MM.1S (cell line): ENCODE measurements around the gene MAPK6.

ENCODE experiments used
- DNase-seq: peaks from one replicate; pipeline ENCODE4 v3.0.0-alpha.2; 2015
- H2AFZ ChIP-seq: fragments of 300-600 bp; sonication (generic); 2 replicates; pipeline ENCODE4 v1.6.0; 2016; ENCODE audit warnings: antibody characterized with exemption, low read length
- H3F3A ChIP-seq: fragments of 300-600 bp; sonication (generic); 2 replicates; pipeline ENCODE4 v1.6.1; 2016; ENCODE audit warnings: mild to moderate bottlenecking, antibody characterized with exemption, low read length, moderate library complexity, mixed read lengths; ENCODE audit not compliant: insufficient read depth
- H3K27ac ChIP-seq: fragments of 300-600 bp; sonication (generic); 2 replicates; pipeline ENCODE4 v1.5.1; 2016; ENCODE audit warnings: mild to moderate bottlenecking, low read length
- H3K27me3 ChIP-seq: fragments of 300-600 bp; sonication (generic); replicated peaks from 2 replicates; pipeline ENCODE4 v1.6.0; 2016; ENCODE audit warnings: low read length; ENCODE audit not compliant: insufficient read depth
- H3K36me3 ChIP-seq: fragments of 300-600 bp; sonication (generic); replicated peaks from 2 replicates; pipeline ENCODE4 v1.6.1; 2016; ENCODE audit warnings: mild to moderate bottlenecking, low read length, mixed read lengths; ENCODE audit not compliant: insufficient read depth
- H3K4me1 ChIP-seq: fragments of 300-600 bp; sonication (generic); 2 replicates; pipeline ENCODE4 v1.6.1; 2016; ENCODE audit warnings: low read length, mixed read lengths
- H3K4me2 ChIP-seq: fragments of 300-600 bp; sonication (generic); 2 replicates; pipeline ENCODE4 v1.6.0; 2016; ENCODE audit warnings: low read depth, low read length
- H3K4me3 ChIP-seq: fragments of 300-600 bp; sonication (generic); 2 replicates; pipeline ENCODE4 v1.5.1; 2016; ENCODE audit warnings: low read length, mixed read lengths
- H3K79me2 ChIP-seq: fragments of 300-600 bp; sonication (generic); 2 replicates; pipeline ENCODE4 v1.6.1; 2016; ENCODE audit warnings: mixed run types, low read length, mixed read lengths
- H3K9ac ChIP-seq: fragments of 300-600 bp; sonication (generic); 2 replicates; pipeline ENCODE4 v1.6.1; 2016; ENCODE audit warnings: low read length, mixed read lengths
- H3K9me2 ChIP-seq: fragments of 300-600 bp; sonication (generic); replicated peaks from 2 replicates; pipeline ENCODE4 v1.6.1; 2016; ENCODE audit warnings: mild to moderate bottlenecking, low read length, mixed read lengths; ENCODE audit not compliant: insufficient read depth
- H3K9me3 ChIP-seq: fragments of 300-600 bp; sonication (generic); replicated peaks from 2 replicates; pipeline ENCODE4 v1.6.1; 2016; ENCODE audit warnings: mild to moderate bottlenecking, low read length, mixed read lengths; ENCODE audit not compliant: insufficient read depth
- H4K20me1 ChIP-seq: fragments of 300-600 bp; sonication (generic); 2 replicates; pipeline ENCODE4 v1.6.1; 2016; ENCODE audit warnings: mild to moderate bottlenecking, low read length, moderate library complexity, mixed read lengths; ENCODE audit not compliant: insufficient read depth
- EZH2 ChIP-seq: fragments of 300-600 bp; sonication (generic); optimal IDR thresholded peaks from 2 replicates; pipeline ENCODE3; 2017; ENCODE audit warnings: low read depth, mild to moderate bottlenecking, antibody characterized with exemption, low read length, mixed read lengths
- EZH2phosphoT487 ChIP-seq: fragments of 300-600 bp; sonication (generic); IDR thresholded peaks from 2 replicates; pipeline ENCODE4 v1.6.1; 2018; ENCODE audit warnings: antibody characterized with exemption, low read length
- TF ChIP-seq, protein P1 (sequence below): fragments of 300-600 bp; sonication (generic); IDR thresholded peaks from 2 replicates; pipeline ENCODE4 v1.5.1; 2016; ENCODE audit warnings: antibody characterized with exemption, low read length, mixed read lengths

Gene MAPK6

DNA sequence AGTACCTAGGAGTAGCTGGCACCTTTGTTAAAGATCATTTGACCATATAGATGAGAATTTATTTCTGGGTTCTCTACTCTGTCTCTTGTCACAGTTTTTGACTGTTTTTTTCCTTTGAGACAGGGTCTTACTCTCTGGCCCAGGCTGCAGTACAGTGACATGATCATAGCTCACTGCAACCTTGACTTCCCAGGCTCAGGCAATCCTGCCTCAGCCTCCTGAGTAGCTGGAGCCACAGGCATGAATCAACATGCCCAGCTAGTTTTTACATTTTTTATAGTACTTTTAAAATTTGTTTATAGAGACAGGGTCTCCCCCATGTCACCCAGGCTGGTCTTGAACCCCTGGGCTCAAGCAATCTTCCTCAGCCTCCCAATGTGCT, 48.5 kb downstream of the MAPK6 start:
- H3K27me3 ChIP-seq = no peaks in the 10 kb centered on the region
- no peak overlapping the region for H2AFZ ChIP-seq
- H3K9me3 ChIP-seq = no peaks in the 10 kb centered on the region
- no peak overlapping the region for H3K9ac ChIP-seq
- H3K4me2 ChIP-seq = no peak overlapping the region
- peaks cover 7% of the 10 kb centered on the region; the same call in 1 of the 2 replicates for H3K36me3 ChIP-seq
- no peak for DNase-seq
- H3F3A ChIP-seq = peaks cover 5% of the 10 kb centered on the region; the same call in 1 of the 2 replicates
- H3K27ac ChIP-seq = no peak overlapping the region
- H4K20me1 ChIP-seq = no peaks in the 10 kb centered on the region
- TF ChIP-seq, protein P1, sequence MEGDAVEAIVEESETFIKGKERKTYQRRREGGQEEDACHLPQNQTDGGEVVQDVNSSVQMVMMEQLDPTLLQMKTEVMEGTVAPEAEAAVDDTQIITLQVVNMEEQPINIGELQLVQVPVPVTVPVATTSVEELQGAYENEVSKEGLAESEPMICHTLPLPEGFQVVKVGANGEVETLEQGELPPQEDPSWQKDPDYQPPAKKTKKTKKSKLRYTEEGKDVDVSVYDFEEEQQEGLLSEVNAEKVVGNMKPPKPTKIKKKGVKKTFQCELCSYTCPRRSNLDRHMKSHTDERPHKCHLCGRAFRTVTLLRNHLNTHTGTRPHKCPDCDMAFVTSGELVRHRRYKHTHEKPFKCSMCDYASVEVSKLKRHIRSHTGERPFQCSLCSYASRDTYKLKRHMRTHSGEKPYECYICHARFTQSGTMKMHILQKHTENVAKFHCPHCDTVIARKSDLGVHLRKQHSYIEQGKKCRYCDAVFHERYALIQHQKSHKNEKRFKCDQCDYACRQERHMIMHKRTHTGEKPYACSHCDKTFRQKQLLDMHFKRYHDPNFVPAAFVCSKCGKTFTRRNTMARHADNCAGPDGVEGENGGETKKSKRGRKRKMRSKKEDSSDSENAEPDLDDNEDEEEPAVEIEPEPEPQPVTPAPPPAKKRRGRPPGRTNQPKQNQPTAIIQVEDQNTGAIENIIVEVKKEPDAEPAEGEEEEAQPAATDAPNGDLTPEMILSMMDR = no peak
- TF ChIP-seq EZH2phosphoT487 (no peak), EZH2 (no peak)
- no peak overlapping the region for H3K4me3 ChIP-seq
- no peaks in the 10 kb centered on the region for H3K9me2 ChIP-seq
- H3K79me2 ChIP-seq = no peaks in the 10 kb centered on the region
- peaks cover 13% of the 10 kb centered on the region for H3K4me1 ChIP-seq

DNA sequence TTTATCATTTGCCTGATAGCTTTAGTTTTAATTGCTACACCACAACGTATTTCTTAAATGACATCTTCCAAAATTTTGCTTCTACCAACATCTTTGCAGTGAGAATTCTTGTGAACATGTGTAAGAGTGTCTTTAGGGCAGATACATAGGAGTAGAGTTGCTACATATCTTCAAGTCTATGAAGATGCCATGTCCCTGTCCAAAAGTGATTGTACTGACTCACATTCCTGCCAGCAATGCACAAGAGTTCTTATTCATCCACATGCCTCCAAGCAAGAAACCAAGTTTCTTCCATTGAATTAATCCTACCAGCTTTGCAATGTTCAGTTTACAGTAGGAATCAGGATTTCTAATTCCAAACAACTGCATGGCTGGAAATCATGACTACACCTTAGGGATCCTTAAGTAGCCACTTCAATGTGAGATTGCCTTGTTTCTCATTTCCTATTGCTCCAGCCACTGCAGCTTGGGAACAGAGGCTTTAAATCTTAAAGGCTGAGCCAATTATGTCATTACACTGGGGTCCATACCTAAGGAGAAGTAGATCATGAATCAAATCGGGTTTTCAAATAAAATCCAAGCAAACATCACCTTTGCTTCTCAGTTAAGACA, 49.1 kb downstream of the MAPK6 start:
- Histone ChIP-seq H3K36me3 (peaks cover 5% of the 10 kb centered on the region; the same call in 1 of the 2 replicates), H3K4me3 (no peak overlapping the region), H3K9me2 (no peaks in the 10 kb centered on the region), H3K9ac (no peak overlapping the region), H3K79me2 (no peaks in the 10 kb centered on the region), H3K4me1 (peaks cover 13% of the 10 kb centered on the region), H2AFZ (no peak overlapping the region), H3K27me3 (no peaks in the 10 kb centered on the region), H4K20me1 (no peaks in the 10 kb centered on the region), H3K4me2 (no peak overlapping the region), H3K27ac (no peak overlapping the region), H3K9me3 (no peaks in the 10 kb centered on the region), H3F3A (peaks cover 5% of the 10 kb centered on the region; the same call in 1 of the 2 replicates)
- DNase-seq = no peak
- no peak for TF ChIP-seq EZH2
- TF ChIP-seq, protein P1 = no peak
- no peak for TF ChIP-seq EZH2phosphoT487

DNA sequence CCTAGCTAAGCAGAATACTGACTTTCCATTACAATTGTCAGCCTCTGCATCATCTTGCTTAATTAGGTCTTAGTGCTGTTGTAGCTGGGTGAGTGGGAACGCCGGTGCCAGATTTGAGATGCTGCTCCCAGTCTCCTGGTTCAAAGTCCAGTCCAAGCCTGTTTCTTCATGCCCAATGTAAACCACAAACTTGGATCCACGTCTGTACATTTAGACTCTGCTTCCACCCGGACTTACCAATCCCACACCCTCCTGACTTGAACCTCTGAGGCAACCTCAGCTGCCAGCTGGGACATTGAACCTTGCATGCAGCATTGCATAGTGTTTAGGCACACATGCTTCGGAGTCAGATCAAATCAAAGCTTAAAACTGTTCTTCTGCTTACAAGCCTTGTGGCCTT, 50.5 kb downstream of the MAPK6 start:
- H3K9ac ChIP-seq = no peak overlapping the region
- H3K4me3 ChIP-seq = no peak overlapping the region
- no peaks in the 10 kb centered on the region for H3K79me2 ChIP-seq
- no peak overlapping the region for H3K27ac ChIP-seq
- no peaks in the 10 kb centered on the region for H4K20me1 ChIP-seq
- peaks cover 13% of the 10 kb centered on the region for H3K4me1 ChIP-seq
- no peaks in the 10 kb centered on the region for H3K27me3 ChIP-seq
- DNase-seq = no peak
- H3K36me3 ChIP-seq = no peaks in the 10 kb centered on the region
- H3K9me2 ChIP-seq = no peaks in the 10 kb centered on the region
- peaks cover 5% of the 10 kb centered on the region; the same call in 1 of the 2 replicates for H3F3A ChIP-seq
- TF ChIP-seq EZH2phosphoT487 = no peak
- TF ChIP-seq EZH2 = no peak
- TF ChIP-seq, protein P1 = no peak
- no peaks in the 10 kb centered on the region for H3K9me3 ChIP-seq
- no peak overlapping the region for H3K4me2 ChIP-seq
- H2AFZ ChIP-seq = no peak overlapping the region
